Heart left ventricle (tissue), 16 donors: Measurements from ENCODE around the gene CSNK1A1. TPM values are rescaled to one million over a fixed set of nuclear protein-coding genes. Genes with fewer than 3 reads are reported as not detected.

Experiments
- ATAC-seq, 4 donors: fragments of 200-7000 bp; cut with Tn5 transposase; one replicate each; pipeline ENCODE4 v1.9.1; 2020 to 2022; ENCODE audit warnings: moderate library complexity in 4 of 4, mild to moderate bottlenecking in 3 of 4, moderate number of reproducible peaks in 1 of 4
- DNase-seq, 5 donors: peaks; one replicate each; pipeline ENCODE4 v3.0.0-alpha.2; 2020
- H3K27ac ChIP-seq, 12 donors: fragments of 200-600 bp; sonication (generic) in 4 of 12; one replicate each; pipeline versions ENCODE4 v1.5.0 to v1.8.0; 2016 to 2022; ENCODE audit warnings: mild to moderate bottlenecking in 2 of 12
- H3K27me3 ChIP-seq, 9 donors: fragments of 200-600 bp; sonication (generic) in 2 of 9; one replicate each; pipeline versions ENCODE4 v1.5.1 to v1.8.0; 2016 to 2022; ENCODE audit warnings: mild to moderate bottlenecking in 3 of 9
- H3K36me3 ChIP-seq, 9 donors: fragments of 200-600 bp; sonication (generic) in 2 of 9; one replicate each; pipeline versions ENCODE4 v1.5.0 to v1.8.0; 2018 to 2022; ENCODE audit warnings: mild to moderate bottlenecking in 2 of 9
- H3K4me1 ChIP-seq, 12 donors: fragments of 200-600 bp; sonication (generic) in 4 of 12; one replicate each; pipeline versions ENCODE4 v1.5.0 to v1.8.0; 2016 to 2022; ENCODE audit warnings: mild to moderate bottlenecking in 3 of 12
- H3K4me3 ChIP-seq, 12 donors: fragments of 200-600 bp; sonication (generic) in 4 of 12; one replicate each; pipeline versions ENCODE4 v1.5.0 to v1.8.0; 2017 to 2022; ENCODE audit warnings: mild to moderate bottlenecking in 9 of 12, moderate library complexity in 4 of 12
- H3K9me3 ChIP-seq, 12 donors: fragments of 200-600 bp; sonication (generic) in 4 of 12; one replicate each; pipeline versions ENCODE4 v1.5.0 to v1.8.0; 2016 to 2022; ENCODE audit warnings: mild to moderate bottlenecking in 1 of 12
- CTCF ChIP-seq, 12 donors: fragments of 200-600 bp; sonication (generic) in 4 of 12; IDR thresholded peaks; one replicate each; pipeline versions ENCODE4 v1.5.0 to v1.8.0; 2018 to 2022; ENCODE audit warnings: antibody characterized with exemption in 12 of 12, mild to moderate bottlenecking in 5 of 12
- POLR2A ChIP-seq, 2 donors: fragments of 450-650 bp; IDR thresholded peaks; one replicate each; pipeline ENCODE4 v1.6.1; 2017; ENCODE audit warnings: antibody characterized with exemption in 2 of 2, mild to moderate bottlenecking in 2 of 2, moderate library complexity in 2 of 2
- WGBS, 4 donors: extraction: QIAGEN DNeasy Blood & Tissue Kit in 2 of 4; methylation state at CpG; one replicate each; pipeline versions ENCODE4 v1.1.5 to v1.1.7; 2013 to 2018; 5-methylcytosine and 5-hydroxymethylcytosine counted together
- intact Hi-C, 10 donors: fragments of 100-400 bp; cut with DNase I; formaldehyde crosslinking; loops; one replicate each; pipeline versions ENCODE4 v1.11.1 to v1.14.2; 2022
- polyA plus RNA-seq, 2 donors: library from polyadenylated mRNA; stranded (reverse); fragments of 200-250 nt; gene quantifications; one replicate each; pipeline ENCODE4 v1.2.3, GENCODE V29; 2013
- total RNA-seq, 9 donors: library from RNA; depleted of rRNA in 2 of 9; stranded (reverse); fragments of >200 nt in 2 of 9; fragmentation: NEBNext Ultra II Directional in 3 of 9; extraction: Animal tissue kit (Norgen Biotek cat#: 25700) in 3 of 9; gene quantifications; one replicate each; pipeline versions ENCODE4 v1.1.0 to v1.2.4, GENCODE V29; 2016 to 2023
- donor health status: ischemic (EF 13 %, LVEDD 7.1; RV severe dilation, severe dysfunction).
- donor health status: healthy with polysubstance abuse.
- donor health status: DM: no; HTN: yes; CAD: no.
- donor health status: DM: no; HTN: no; CAD: no.
- donor health status: ischemic (EF 25% LVEDD 6.9; RV normal size, moderate dysfunction).
- donor health status: ischemic (EF 25% LVEDD 5.7; RV mildly dilated, moderate dysfunction).
- donor health status: healthy.
- donor health status: DM: yes; HTN: yes; CAD: no.
- donor health status: ischemic (EF 35%, LVEDD 5.7; RV mildly dilated, moderate dysfunction).
- donor health status: nonischemic (EF 11% LVEDD 7.7; RV severe dilation, severe dysfunction).
- donor health status: DM: yes; HTN: yes; CAD: no.
- donor health status: PGD.
- donor health status: ischemic (EF 29% LVEDD 5.4; RV normal size, mild dysfunction).
- donor health status: nonischemic (EF 23%, LVEDD 6.1; RV moderate dilation, normal function).

CSNK1A1 gene
- total and polyA plus RNA-seq, 11 donors: 42.5 to 242 (median 209) TPM

- TF ChIP-seq POLR2A (IDR thresholded peaks at IDR 0.05) (no peak), CTCF (IDR thresholded peaks at IDR 0.05) (no peak)
- H3K27me3 ChIP-seq: no peaks in the 10 kb centered on the region
- H3K9me3 ChIP-seq: no peaks in the 10 kb centered on the region
- 90 to 96% (median 93%) methylated on average over 3 of the region's 3 CpGs for WGBS, 4 donors
- peaks cover 0 to 21% (median 10%) of the 10 kb centered on the region in 12 donors for H3K4me1 ChIP-seq
- H3K27ac ChIP-seq: no peak overlapping the region
- intact Hi-C loops: no loop called here
- ATAC-seq (no peak), DNase-seq (no peak)
- no peaks in the 10 kb centered on the region for H3K36me3 ChIP-seq
- no peak overlapping the region for H3K4me3 ChIP-seq
These were observed 75.5 kb downstream of the CSNK1A1 start for GRCh38 chr5:149475777-149476176.

- WGBS, 4 donors: 76 to 94% (median 82%) methylated on average over 2 to 3 of the region's 3 CpGs
- peaks cover 0 to 25% (median 10%) of the 10 kb centered on the region in 12 donors for H3K4me1 ChIP-seq
- H3K9me3 ChIP-seq: no peaks in the 10 kb centered on the region
- DNase-seq: no peak
- no peaks in the 10 kb centered on the region for H3K36me3 ChIP-seq
- H3K4me3 ChIP-seq: no peak overlapping the region
- no peak for TF ChIP-seq POLR2A (IDR thresholded peaks at IDR 0.05)
- no peak for TF ChIP-seq CTCF (IDR thresholded peaks at IDR 0.05)
- no peak overlapping the region for H3K27ac ChIP-seq
- intact Hi-C loops: no loop called here
- ATAC-seq: peak in 2 of 4 donors; percentile 38 to 47
- H3K27me3 ChIP-seq: no peaks in the 10 kb centered on the region
These were observed 77.0 kb downstream of the CSNK1A1 start for GRCh38 chr5:149474198-149474597.

- no peak for TF ChIP-seq POLR2A (IDR thresholded peaks at IDR 0.05)
- no peak for TF ChIP-seq CTCF (IDR thresholded peaks at IDR 0.05)
- Histone ChIP-seq H3K4me3 (no peak overlapping the region), H3K27ac (no peak overlapping the region), H3K4me1 (peaks cover 0 to 25% (median 10%) of the 10 kb centered on the region in 12 donors), H3K27me3 (no peaks in the 10 kb centered on the region), H3K36me3 (no peaks in the 10 kb centered on the region), H3K9me3 (no peaks in the 10 kb centered on the region)
- intact Hi-C loops: no loop called here
- ATAC-seq (no peak), DNase-seq (no peak)
- WGBS, 4 donors: 90 to 98% (median 93%) methylated on average over 7 of the region's 7 CpGs
These were observed 77.8 kb downstream of the CSNK1A1 start for GRCh38 chr5:149473441-149473840.

- DNase-seq: no peak
- 90 to 95% (median 94%) methylated on average over 7 of the region's 7 CpGs for WGBS, 4 donors
These were observed 78.8 kb downstream of the CSNK1A1 start for GRCh38 chr5:149472399-149472798.

More at GRCh38 chr5:149472399-149472798, 78.8 kb downstream of the CSNK1A1 start:
- TF ChIP-seq CTCF (IDR thresholded peaks at IDR 0.05): no peak
- no peak for TF ChIP-seq POLR2A (IDR thresholded peaks at IDR 0.05)
- intact Hi-C loops: no loop called here
- Histone ChIP-seq H3K36me3 (no peaks in the 10 kb centered on the region), H3K9me3 (no peaks in the 10 kb centered on the region), H3K4me3 (no peak overlapping the region), H3K27me3 (no peaks in the 10 kb centered on the region), H3K4me1 (peaks cover 0 to 25% (median 10%) of the 10 kb centered on the region in 12 donors), H3K27ac (no peak overlapping the region)
- no peak for ATAC-seq
